H54 (cell line): ENCODE data around the gene KRTAP4-6.
A peak's percentile ranks its signal among the peaks of the same experiment; 100 is the strongest.
"Not testable (repeated sequence)": the region's sequence is repeated elsewhere in the genome, so short reads cannot be mapped to it uniquely, and the experiment has no call there.

Experiments used
- DNase-seq: peaks from one replicate; pipeline ENCODE4 v3.0.0; 2011; ENCODE audit warnings: low spot score, mixed read lengths; ENCODE audit not compliant: insufficient read length
- FAIRE-seq: peaks from 3 replicates; lab custom pipeline; 2011; peaks lifted over from hg19 to GRCh38; lab: Jason Lieb, UNC
- POLR2A ChIP-seq: IDR thresholded peaks from 2 replicates; pipeline ENCODE4 v1.6.1; 2011; ENCODE audit warnings: low read depth, mild to moderate bottlenecking, low read length

Gene KRTAP4-6

GRCh38 chr17:41160648-41161047 is 20.3 kb upstream of the KRTAP4-6 start, which contains the start of gene KRTAP4-4:
Gene KRTAP4-4, minus strand, starts transcription at chr17:41160748. Its CDS starts 57 bp downstream, at chr17:41160691.
- DNase-seq, result no peak
- FAIRE-seq, result no peak
- TF ChIP-seq POLR2A, result no peak

GRCh38 chr17:41160190-41160589 is 19.8 kb upstream of the KRTAP4-6 start:
- not testable (repeated sequence) for FAIRE-seq, DNase-seq

GRCh38 chr17:41153856-41154255 is 13.5 kb upstream of the KRTAP4-6 start:
- no peak for DNase-seq
- no peak for TF ChIP-seq POLR2A
- no peak for FAIRE-seq

GRCh38 chr17:41151525-41151924 is 11.2 kb upstream of the KRTAP4-6 start:
- no peak for DNase-seq
- FAIRE-seq, result no peak
- no peak for TF ChIP-seq POLR2A

- FAIRE-seq, result no peak
Observed at GRCh38 chr17:41150026-41150425, 9.7 kb upstream of the KRTAP4-6 start.

GRCh38 chr17:41149652-41149985 is 9.3 kb upstream of the KRTAP4-6 start, which contains the start of gene KRTAP4-5:
Gene KRTAP4-5, minus strand, starts transcription at chr17:41149825. Its CDS starts 58 bp downstream, at chr17:41149767.
- TF ChIP-seq POLR2A, result no peak
- FAIRE-seq (no peak), DNase-seq (no peak)

More at GRCh38 chr17:41150026-41150425, 9.7 kb upstream of the KRTAP4-6 start:
- TF ChIP-seq POLR2A, result no peak
- no peak for DNase-seq

- not testable (repeated sequence) for FAIRE-seq, DNase-seq
Observed at GRCh38 chr17:41148971-41149651, 8.8 kb upstream of the KRTAP4-6 start.

- DNase-seq, result no peak
- no peak for TF ChIP-seq POLR2A
- no peak for FAIRE-seq
Observed at GRCh38 chr17:41147531-41148204, 7.3 kb upstream of the KRTAP4-6 start.

GRCh38 chr17:41145261-41145660 is 4.9 kb upstream of the KRTAP4-6 start:
- DNase-seq (no peak), FAIRE-seq (no peak)
- TF ChIP-seq POLR2A, result no peak

GRCh38 chr17:41144846-41145245 is 4.5 kb upstream of the KRTAP4-6 start:
- no peak for TF ChIP-seq POLR2A
- no peak for FAIRE-seq
- DNase-seq, result no peak

GRCh38 chr17:41141361-41141760 is 1.0 kb upstream of the KRTAP4-6 start:
- TF ChIP-seq POLR2A, result no peak
- FAIRE-seq, result no peak
- no peak for DNase-seq

- not testable (repeated sequence) for FAIRE-seq, DNase-seq
Observed at GRCh38 chr17:41139865-41140264, 479 bp downstream of the KRTAP4-6 start.

- no peak for FAIRE-seq
- no peak for TF ChIP-seq POLR2A
- DNase-seq, result no peak
Observed at GRCh38 chr17:41133880-41134735, 6.2 kb downstream of the KRTAP4-6 start.

GRCh38 chr17:41131979-41132378 is 8.4 kb downstream of the KRTAP4-6 start:
- FAIRE-seq, result peak; percentile 93
- no peak for DNase-seq
- no peak for TF ChIP-seq POLR2A
